Smooth muscle cell (in vitro differentiated cells): Measurements from ENCODE around the gene LRRIQ1. TPM values are rescaled to one million over a fixed set of nuclear protein-coding genes. Genes with fewer than 3 reads are reported as not detected.

Source experiments
- DNase-seq: peaks from one replicate; lab custom pipeline; 2025; ENCODE audit not compliant: unreplicated experiment; lab: John Stamatoyannopoulos, UW
- H2AFZ ChIP-seq: fragments of 200-600 bp; sonication (generic); 2 replicates; pipeline ENCODE4 v1.6.0; 2016; ENCODE audit warnings: antibody characterized with exemption, low read depth, mild to moderate bottlenecking
- H3F3A ChIP-seq: fragments of 200-600 bp; sonication (generic); 2 replicates; pipeline ENCODE4 v1.6.0; 2017; ENCODE audit warnings: antibody characterized with exemption, low read depth
- H3K27ac ChIP-seq: fragments of 200-600 bp; sonication (generic); 2 replicates; pipeline ENCODE4 v1.5.1; 2016; ENCODE audit warnings: low read depth, mild to moderate bottlenecking
- H3K27me3 ChIP-seq: fragments of 200-600 bp; sonication (generic); 2 replicates; pipeline ENCODE4 v1.6.1; 2016; ENCODE audit warnings: low read depth, mild to moderate bottlenecking
- H3K36me3 ChIP-seq: fragments of 200-600 bp; sonication (generic); 2 replicates; pipeline ENCODE4 v1.5.1; 2016; ENCODE audit warnings: low read depth
- H3K4me1 ChIP-seq: fragments of 200-600 bp; sonication (generic); 2 replicates; pipeline ENCODE4 v1.5.1; 2016; ENCODE audit warnings: low read depth
- H3K4me2 ChIP-seq: fragments of 200-600 bp; sonication (generic); 2 replicates; pipeline ENCODE4 v1.6.0; 2016; ENCODE audit warnings: mild to moderate bottlenecking
- H3K4me3 ChIP-seq: fragments of 200-600 bp; sonication (generic); 2 replicates; pipeline ENCODE4 v1.5.1; 2016; ENCODE audit warnings: mild to moderate bottlenecking
- H3K79me2 ChIP-seq: fragments of 200-600 bp; sonication (generic); 2 replicates; pipeline ENCODE4 v1.6.0; 2016; ENCODE audit warnings: low read depth, mild to moderate bottlenecking
- H3K9ac ChIP-seq: fragments of 200-600 bp; sonication (generic); 2 replicates; pipeline ENCODE4 v1.6.0; 2016; ENCODE audit warnings: low read depth
- H3K9me3 ChIP-seq: fragments of 200-600 bp; sonication (generic); replicated peaks from 2 replicates; pipeline ENCODE4 v1.5.1; 2016; ENCODE audit warnings: low read depth
- H4K20me1 ChIP-seq: fragments of 200-600 bp; sonication (generic); 2 replicates; pipeline ENCODE4 v1.6.0; 2016; ENCODE audit warnings: low read depth
- WGBS: methylation state at CpG from one replicate; pipeline ENCODE4 v1.1.7; 2016; ENCODE audit warnings: low lambda C conversion rate; 5-methylcytosine and 5-hydroxymethylcytosine counted together
- polyA plus RNA-seq: library from polyadenylated mRNA; unstranded; fragments of >200 nt; fragmentation: Nextera tagmentation; extraction: Ambion mirVana; gene quantifications from 2 replicates; pipeline ENCODE4 v1.2.1, GENCODE V29; 2016
- total RNA-seq: library from RNA; depleted of rRNA; stranded (reverse); fragments of >200 nt; gene quantifications from 2 replicates; pipeline ENCODE4 v1.2.3, GENCODE V29; 2014
- TF ChIP-seq, protein P1 (sequence below): fragments of 200-600 bp; sonication (generic); IDR thresholded peaks from 2 replicates; pipeline ENCODE4 v1.5.1; 2017; ENCODE audit warnings: borderline replicate concordance, mild to moderate bottlenecking, antibody characterized with exemption; ENCODE audit not compliant: insufficient read depth, poor library complexity, severe bottlenecking

LRRIQ1 gene
- total and polyA plus RNA-seq, 2 experiments from 2014 or later = 1.3 TPM

DNA sequence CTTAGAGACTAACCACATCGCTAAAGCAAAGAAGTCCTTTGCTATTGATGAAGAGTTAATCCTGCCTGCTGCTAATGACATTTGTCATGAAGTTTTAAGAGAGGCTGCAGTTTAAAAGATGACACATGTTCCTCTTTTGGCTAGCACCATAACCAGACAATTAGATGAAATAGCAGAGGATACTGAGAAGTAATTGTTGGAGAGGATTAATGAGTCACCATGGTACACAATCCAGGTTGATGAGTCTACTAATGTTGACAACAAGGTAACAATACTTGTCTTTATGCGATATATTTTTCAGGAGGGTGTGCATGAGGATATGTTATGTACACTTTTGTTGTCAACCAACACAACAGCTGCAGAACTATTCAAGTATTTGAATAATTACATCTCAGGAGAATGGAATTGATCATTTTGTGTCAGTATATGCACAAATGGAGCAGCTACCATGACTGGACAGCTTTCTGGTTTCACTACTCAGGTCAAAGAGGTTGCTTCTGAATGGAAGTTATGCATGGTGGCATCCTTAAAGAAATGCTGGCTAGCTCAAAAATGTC, 56.7 kb downstream of the LRRIQ1 start:
- H3F3A ChIP-seq = no peaks in the 10 kb centered on the region
- H3K27ac ChIP-seq = no peak overlapping the region
- H3K27me3 ChIP-seq = no peaks in the 10 kb centered on the region
- WGBS = 89% methylated on average over 2 of the region's 2 CpGs
- no peak overlapping the region for H3K4me3 ChIP-seq
- no peaks in the 10 kb centered on the region for H3K79me2 ChIP-seq
- TF ChIP-seq, protein P1, sequence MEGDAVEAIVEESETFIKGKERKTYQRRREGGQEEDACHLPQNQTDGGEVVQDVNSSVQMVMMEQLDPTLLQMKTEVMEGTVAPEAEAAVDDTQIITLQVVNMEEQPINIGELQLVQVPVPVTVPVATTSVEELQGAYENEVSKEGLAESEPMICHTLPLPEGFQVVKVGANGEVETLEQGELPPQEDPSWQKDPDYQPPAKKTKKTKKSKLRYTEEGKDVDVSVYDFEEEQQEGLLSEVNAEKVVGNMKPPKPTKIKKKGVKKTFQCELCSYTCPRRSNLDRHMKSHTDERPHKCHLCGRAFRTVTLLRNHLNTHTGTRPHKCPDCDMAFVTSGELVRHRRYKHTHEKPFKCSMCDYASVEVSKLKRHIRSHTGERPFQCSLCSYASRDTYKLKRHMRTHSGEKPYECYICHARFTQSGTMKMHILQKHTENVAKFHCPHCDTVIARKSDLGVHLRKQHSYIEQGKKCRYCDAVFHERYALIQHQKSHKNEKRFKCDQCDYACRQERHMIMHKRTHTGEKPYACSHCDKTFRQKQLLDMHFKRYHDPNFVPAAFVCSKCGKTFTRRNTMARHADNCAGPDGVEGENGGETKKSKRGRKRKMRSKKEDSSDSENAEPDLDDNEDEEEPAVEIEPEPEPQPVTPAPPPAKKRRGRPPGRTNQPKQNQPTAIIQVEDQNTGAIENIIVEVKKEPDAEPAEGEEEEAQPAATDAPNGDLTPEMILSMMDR = no peak
- H2AFZ ChIP-seq = no peak overlapping the region
- no peak overlapping the region for H3K4me2 ChIP-seq
- no peak overlapping the region for H3K9ac ChIP-seq
- no peaks in the 10 kb centered on the region for H3K9me3 ChIP-seq
- H3K4me1 ChIP-seq = no peaks in the 10 kb centered on the region
- DNase-seq = no peak
- H4K20me1 ChIP-seq = no peaks in the 10 kb centered on the region
- H3K36me3 ChIP-seq = no peaks in the 10 kb centered on the region

DNA sequence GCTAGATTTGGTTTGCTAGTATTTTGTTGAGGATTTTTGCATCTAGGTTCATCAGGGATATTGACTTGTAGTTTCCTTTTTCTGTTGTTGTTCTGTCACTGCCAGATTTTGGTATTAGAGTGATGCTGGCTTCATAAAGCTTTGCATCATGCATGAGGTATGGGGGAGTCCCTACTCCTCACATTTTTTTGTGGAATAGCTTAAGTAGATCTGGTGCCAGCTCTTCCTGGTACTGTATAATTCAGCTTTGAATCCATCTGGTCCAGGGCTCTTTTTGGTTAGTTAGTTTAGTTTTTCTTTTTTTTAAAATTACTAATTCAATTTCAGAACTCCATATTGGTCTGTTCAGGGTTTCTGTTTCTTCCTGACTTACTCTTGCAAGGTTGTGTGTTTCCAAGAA, 59.4 kb downstream of the LRRIQ1 start:
- Histone ChIP-seq H2AFZ (no peak overlapping the region), H3K9me3 (no peaks in the 10 kb centered on the region), H3F3A (no peaks in the 10 kb centered on the region), H3K27ac (no peak overlapping the region), H3K4me3 (no peak overlapping the region), H3K4me1 (no peaks in the 10 kb centered on the region), H3K36me3 (no peaks in the 10 kb centered on the region), H3K79me2 (no peaks in the 10 kb centered on the region), H3K27me3 (no peaks in the 10 kb centered on the region), H3K4me2 (no peak overlapping the region), H3K9ac (no peak overlapping the region), H4K20me1 (no peaks in the 10 kb centered on the region)
- TF ChIP-seq, protein P1 = no peak
- DNase-seq = no peak

DNA sequence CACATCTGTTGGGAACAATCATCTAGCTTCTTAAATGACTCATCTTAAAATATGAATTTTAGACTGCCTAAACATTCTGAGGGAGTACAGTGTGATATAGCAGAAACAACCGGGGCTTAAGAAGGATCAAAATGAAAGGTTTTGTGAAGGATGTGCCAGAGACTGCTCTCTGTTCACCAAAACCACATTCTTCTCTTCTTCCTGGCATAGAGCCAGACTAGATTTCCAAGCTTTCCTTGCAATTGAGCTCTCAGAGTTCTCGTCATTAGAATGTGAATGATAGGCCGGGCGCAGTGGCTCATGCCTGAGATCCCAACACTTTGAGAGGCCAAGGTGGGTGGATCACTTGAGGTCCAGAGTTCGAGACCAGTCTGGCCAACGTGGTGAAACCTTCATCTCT, 94.5 kb downstream of the LRRIQ1 start:
- H3K9me3 ChIP-seq = no peaks in the 10 kb centered on the region
- H3K9ac ChIP-seq = no peak overlapping the region
- H3K4me3 ChIP-seq = no peak overlapping the region
- WGBS = 59% methylated on average over 6 of the region's 6 CpGs
- peaks cover 4% of the 10 kb centered on the region for H3F3A ChIP-seq
- no peaks in the 10 kb centered on the region for H3K79me2 ChIP-seq
- no peak for DNase-seq
- no peaks in the 10 kb centered on the region for H3K36me3 ChIP-seq
- H2AFZ ChIP-seq = no peak overlapping the region
- H3K27ac ChIP-seq = no peak overlapping the region
- no peaks in the 10 kb centered on the region for H3K4me1 ChIP-seq
- no peak overlapping the region for H3K4me2 ChIP-seq
- TF ChIP-seq, protein P1 = no peak
- no peaks in the 10 kb centered on the region for H3K27me3 ChIP-seq
- no peaks in the 10 kb centered on the region for H4K20me1 ChIP-seq

DNA sequence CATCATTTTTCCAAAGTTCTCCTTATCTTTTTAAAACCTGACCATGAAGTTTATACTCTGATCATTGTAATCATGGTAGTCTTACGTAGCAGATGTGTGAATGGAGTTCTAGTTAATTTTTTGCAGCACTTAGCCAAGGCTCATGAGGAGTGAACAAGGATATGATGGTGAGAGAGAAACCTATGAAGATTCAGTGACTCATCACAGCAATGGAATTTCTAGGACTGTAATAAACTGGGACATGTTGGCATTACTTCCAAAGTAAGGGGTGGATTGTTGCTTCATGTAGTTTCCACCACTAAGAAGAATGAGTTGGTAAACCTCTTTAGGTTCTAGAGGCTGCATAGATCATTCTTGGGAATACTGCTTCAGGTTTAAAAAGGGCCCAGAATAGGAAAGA, 102.7 kb downstream of the LRRIQ1 start:
- TF ChIP-seq, protein P1 = no peak

More for the DNA sequence above, 102.7 kb downstream of the LRRIQ1 start:
- Histone ChIP-seq H3K27ac (no peak overlapping the region), H2AFZ (no peak overlapping the region), H4K20me1 (no peaks in the 10 kb centered on the region), H3K27me3 (no peaks in the 10 kb centered on the region), H3K4me3 (no peak overlapping the region), H3K4me1 (no peaks in the 10 kb centered on the region), H3F3A (no peaks in the 10 kb centered on the region), H3K36me3 (no peaks in the 10 kb centered on the region), H3K79me2 (no peaks in the 10 kb centered on the region), H3K9ac (no peak overlapping the region), H3K4me2 (no peak overlapping the region), H3K9me3 (no peaks in the 10 kb centered on the region)
- WGBS = 88% methylated on average over 1 of the region's 1 CpG
- no peak for DNase-seq
